SK-N-SH treated with all-trans-retinoic acid at 6 μM for 48 hours (cell line): ENCODE measurements around the gene INTS14.

Source experiments
- ATAC-seq: fragments of 200-7000 bp; cut with Tn5 transposase; 3 replicates; pipeline ENCODE4 v1.9.1; 2020; ENCODE audit warnings: mild to moderate bottlenecking, moderate library complexity
- CSDC2 ChIP-seq: fragments of 250-450 bp; sonication (Bioruptor Pico); IDR thresholded peaks from 2 replicates; pipeline ENCODE4 v1.5.0; 2020; ENCODE audit warnings: mild to moderate bottlenecking, moderate library complexity
- ESRRG ChIP-seq: fragments of 250-450 bp; sonication (Bioruptor Pico); IDR thresholded peaks from 2 replicates; pipeline ENCODE4 v1.6.1; 2021; ENCODE audit warnings: mild to moderate bottlenecking
- GLIS3 ChIP-seq: fragments of 250-450 bp; sonication (Bioruptor Pico); IDR thresholded peaks from 2 replicates; pipeline ENCODE4 v1.5.0; 2020; ENCODE audit warnings: mild to moderate bottlenecking, moderate library complexity
- OSR1 ChIP-seq: fragments of 250-450 bp; sonication (Bioruptor Pico); IDR thresholded peaks from 2 replicates; pipeline ENCODE4 v1.8.0; 2022; ENCODE audit warnings: moderate library complexity, mild to moderate bottlenecking, inconsistent platforms
- PPARA ChIP-seq: fragments of 250-450 bp; sonication (Bioruptor Pico); IDR thresholded peaks from 2 replicates; pipeline ENCODE4 v1.5.0; 2020; ENCODE audit warnings: mild to moderate bottlenecking, borderline replicate concordance
- RARB ChIP-seq: fragments of 250-450 bp; sonication (Bioruptor Pico); IDR thresholded peaks from 2 replicates; pipeline ENCODE4 v1.8.0; 2021; ENCODE audit warnings: mild to moderate bottlenecking, moderate library complexity
- SNAI2 ChIP-seq: fragments of 250-450 bp; sonication (Bioruptor Pico); IDR thresholded peaks from 2 replicates; pipeline ENCODE4 v1.5.0; 2020; ENCODE audit warnings: mild to moderate bottlenecking, moderate library complexity
- TCF4 ChIP-seq: fragments of 250-450 bp; sonication (Bioruptor Pico); IDR thresholded peaks from 2 replicates; pipeline ENCODE4 v1.8.0; 2021; ENCODE audit warnings: mild to moderate bottlenecking, moderate library complexity, borderline replicate concordance
- TOX ChIP-seq: fragments of 250-450 bp; sonication (Bioruptor Pico); IDR thresholded peaks from 2 replicates; pipeline ENCODE4 v1.8.0; 2021; ENCODE audit warnings: mild to moderate bottlenecking, moderate library complexity, borderline replicate concordance
- TSHZ2 ChIP-seq: fragments of 250-450 bp; sonication (Bioruptor Pico); IDR thresholded peaks from 2 replicates; pipeline ENCODE4 v1.5.0; 2020; ENCODE audit warnings: mild to moderate bottlenecking, moderate library complexity
- ZC3H10 ChIP-seq: fragments of 250-450 bp; sonication (Bioruptor Pico); IDR thresholded peaks from 2 replicates; pipeline ENCODE4 v1.5.1; 2021; ENCODE audit warnings: mild to moderate bottlenecking, moderate library complexity
- ZFP3 ChIP-seq: fragments of 250-450 bp; sonication (Bioruptor Pico); IDR thresholded peaks from 2 replicates; pipeline ENCODE4 v1.5.0; 2020; ENCODE audit warnings: mild to moderate bottlenecking, moderate library complexity
- ZFP30 ChIP-seq: fragments of 450-650 bp; formaldehyde crosslinking; IDR thresholded peaks from 2 replicates; pipeline ENCODE4 v1.5.0; 2022; ENCODE audit warnings: mild to moderate bottlenecking, moderate library complexity
- ZNF70 ChIP-seq: fragments of 450-650 bp; formaldehyde crosslinking; IDR thresholded peaks from 2 replicates; pipeline ENCODE4 v1.5.0; 2020; ENCODE audit warnings: mild to moderate bottlenecking, moderate library complexity
- ZNF8 ChIP-seq: fragments of 450-650 bp; formaldehyde crosslinking; IDR thresholded peaks from 2 replicates; pipeline ENCODE4 v1.5.0; 2020; ENCODE audit warnings: mild to moderate bottlenecking, moderate library complexity
- TF ChIP-seq, protein P1 (sequence below): fragments of 250-450 bp; sonication (Bioruptor Pico); IDR thresholded peaks from 2 replicates; pipeline ENCODE4 v1.5.1; 2021; ENCODE audit warnings: mild to moderate bottlenecking, moderate library complexity
- TF ChIP-seq, protein P2 (sequence below): fragments of 250-450 bp; sonication (Bioruptor Pico); IDR thresholded peaks from 2 replicates; pipeline ENCODE4 v1.5.1; 2020; ENCODE audit warnings: low read depth, mild to moderate bottlenecking, moderate library complexity

The INTS14 gene

DNA sequence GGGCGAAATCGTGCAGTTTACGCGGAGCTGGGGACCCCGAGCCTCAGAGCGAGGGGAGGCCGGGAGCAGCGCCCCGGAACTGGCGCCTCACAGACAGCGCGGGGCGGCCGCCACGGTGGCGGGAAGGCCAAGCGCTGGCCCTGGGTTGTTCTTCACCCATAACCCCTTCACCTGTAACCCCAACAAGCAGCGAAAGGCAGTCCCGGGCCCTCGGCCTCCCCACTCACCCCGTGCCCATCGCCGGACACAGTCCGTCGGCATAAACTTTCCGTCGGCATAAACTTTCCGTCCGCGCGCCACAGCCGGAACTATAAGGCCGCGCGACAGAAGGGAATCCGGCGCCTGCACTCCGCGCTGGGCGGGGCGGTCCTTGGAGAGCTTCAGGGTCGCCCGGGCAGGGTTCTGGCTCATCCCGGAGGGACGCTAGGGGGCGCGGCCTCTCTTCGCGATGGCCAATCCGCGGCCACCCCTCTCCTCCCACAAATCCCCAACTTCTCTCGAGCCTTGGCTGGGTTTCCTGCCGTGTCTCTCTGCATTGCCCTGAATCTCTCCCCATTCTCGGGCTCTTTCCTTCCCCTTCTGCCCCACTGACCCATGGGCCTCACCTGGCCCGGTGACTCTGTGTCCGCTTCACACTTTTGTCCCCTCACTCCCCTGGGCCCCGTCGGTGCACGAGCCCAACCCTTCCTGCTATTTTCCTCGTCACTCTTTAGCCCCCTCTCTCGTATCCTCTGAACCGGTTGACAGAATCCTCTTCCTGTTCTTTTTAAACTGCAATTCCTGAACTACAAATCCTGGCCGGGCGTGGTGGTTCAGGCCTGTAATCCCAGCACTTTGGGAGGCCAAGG, at the start of gene INTS14:
Gene INTS14 (minus strand): TSS at position 261 of the 848 bp plus-strand sequence. CDS start 3,751 bp downstream, outside the sequence.
- ATAC-seq = peak; percentile 100
- TF ChIP-seq, protein P1, sequence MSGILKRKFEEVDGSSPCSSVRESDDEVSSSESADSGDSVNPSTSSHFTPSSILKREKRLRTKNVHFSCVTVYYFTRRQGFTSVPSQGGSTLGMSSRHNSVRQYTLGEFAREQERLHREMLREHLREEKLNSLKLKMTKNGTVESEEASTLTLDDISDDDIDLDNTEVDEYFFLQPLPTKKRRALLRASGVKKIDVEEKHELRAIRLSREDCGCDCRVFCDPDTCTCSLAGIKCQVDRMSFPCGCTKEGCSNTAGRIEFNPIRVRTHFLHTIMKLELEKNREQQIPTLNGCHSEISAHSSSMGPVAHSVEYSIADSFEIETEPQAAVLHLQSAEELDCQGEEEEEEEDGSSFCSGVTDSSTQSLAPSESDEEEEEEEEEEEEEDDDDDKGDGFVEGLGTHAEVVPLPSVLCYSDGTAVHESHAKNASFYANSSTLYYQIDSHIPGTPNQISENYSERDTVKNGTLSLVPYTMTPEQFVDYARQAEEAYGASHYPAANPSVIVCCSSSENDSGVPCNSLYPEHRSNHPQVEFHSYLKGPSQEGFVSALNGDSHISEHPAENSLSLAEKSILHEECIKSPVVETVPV (CRISPR knock-in tag) = no peak
- TF ChIP-seq GLIS3 = 0 out of 2 replicates have a peak, but pooled peaks have one; percentile 10
- peak; percentile 21; the same call in 1 of the 2 replicates for TF ChIP-seq TSHZ2 (CRISPR knock-in tag)
- no peak for TF ChIP-seq TOX (CRISPR knock-in tag)
- TF ChIP-seq PPARA (CRISPR knock-in tag) = no peak
- peak; percentile 18; the same call in 1 of the 2 replicates for TF ChIP-seq ZNF8 (CRISPR knock-in tag)
- TF ChIP-seq TCF4 (CRISPR knock-in tag) = no peak
- TF ChIP-seq ZFP3 (CRISPR knock-in tag) = 0 out of 2 replicates have a peak, but pooled peaks have one; percentile 13
- peak; percentile 42; the same call in 1 of the 2 replicates for TF ChIP-seq ZC3H10 (CRISPR knock-in tag)
- TF ChIP-seq ZFP30 (CRISPR knock-in tag) = no peak

GRCh38 chr15:65659502-65660052, 48.6 kb upstream of the INTS14 start:
- no peak for TF ChIP-seq ZFP30 (CRISPR knock-in tag)
- TF ChIP-seq CSDC2 = no peak
- TF ChIP-seq TSHZ2 (CRISPR knock-in tag) = no peak
- no peak for TF ChIP-seq SNAI2 (CRISPR knock-in tag)
- TF ChIP-seq, protein P2, sequence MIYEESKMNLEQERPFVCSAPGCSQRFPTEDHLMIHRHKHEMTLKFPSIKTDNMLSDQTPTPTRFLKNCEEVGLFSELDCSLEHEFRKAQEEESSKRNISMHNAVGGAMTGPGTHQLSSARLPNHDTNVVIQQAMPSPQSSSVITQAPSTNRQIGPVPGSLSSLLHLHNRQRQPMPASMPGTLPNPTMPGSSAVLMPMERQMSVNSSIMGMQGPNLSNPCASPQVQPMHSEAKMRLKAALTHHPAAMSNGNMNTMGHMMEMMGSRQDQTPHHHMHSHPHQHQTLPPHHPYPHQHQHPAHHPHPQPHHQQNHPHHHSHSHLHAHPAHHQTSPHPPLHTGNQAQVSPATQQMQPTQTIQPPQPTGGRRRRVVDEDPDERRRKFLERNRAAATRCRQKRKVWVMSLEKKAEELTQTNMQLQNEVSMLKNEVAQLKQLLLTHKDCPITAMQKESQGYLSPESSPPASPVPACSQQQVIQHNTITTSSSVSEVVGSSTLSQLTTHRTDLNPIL (CRISPR knock-in tag) = no peak
- no peak for TF ChIP-seq ZFP3 (CRISPR knock-in tag)
- ATAC-seq = no peak

DNA sequence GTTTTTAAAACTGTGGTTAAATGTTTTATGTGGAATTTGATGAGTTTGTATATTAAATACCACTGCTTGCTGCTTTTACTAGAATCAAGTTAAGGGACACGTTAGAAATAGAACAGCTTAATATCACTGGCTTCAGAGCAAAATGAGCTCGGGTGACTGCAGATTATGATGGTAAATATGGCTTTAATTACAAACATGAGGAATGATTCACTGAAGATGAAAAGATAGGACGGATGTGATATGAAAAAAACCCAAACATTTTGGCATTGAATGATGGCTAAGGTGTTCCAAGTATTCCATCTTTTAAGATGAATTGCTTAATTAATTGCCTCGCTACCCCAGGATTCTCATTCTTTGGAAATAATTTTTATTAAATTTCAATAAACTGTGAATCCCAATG, 44.5 kb upstream of the INTS14 start:
- ATAC-seq = peak; percentile 75
- TF ChIP-seq ZFP30 (CRISPR knock-in tag) = no peak
- TF ChIP-seq, protein P2 (CRISPR knock-in tag) = no peak
- TF ChIP-seq OSR1 (CRISPR knock-in tag) = no peak
- no peak for TF ChIP-seq RARB (CRISPR knock-in tag)
- no peak for TF ChIP-seq ESRRG
- no peak for TF ChIP-seq ZNF70 (CRISPR knock-in tag)
- no peak for TF ChIP-seq ZNF8 (CRISPR knock-in tag)
- no peak for TF ChIP-seq TSHZ2 (CRISPR knock-in tag)
- TF ChIP-seq ZFP3 (CRISPR knock-in tag) = no peak
